LNCAP (cell line): ENCODE measurements around the gene ATP6V1C2.

Source experiments
- CTCF ChIP-seq: fragments of 450-650 bp; IDR thresholded peaks from 2 replicates; pipeline ENCODE4 v1.5.1; 2017; ENCODE audit warnings: mild to moderate bottlenecking

Gene ATP6V1C2

GRCh38 chr2:10716581-10716980, 4.8 kb upstream of the ATP6V1C2 start:
- no peak for TF ChIP-seq CTCF

DNA sequence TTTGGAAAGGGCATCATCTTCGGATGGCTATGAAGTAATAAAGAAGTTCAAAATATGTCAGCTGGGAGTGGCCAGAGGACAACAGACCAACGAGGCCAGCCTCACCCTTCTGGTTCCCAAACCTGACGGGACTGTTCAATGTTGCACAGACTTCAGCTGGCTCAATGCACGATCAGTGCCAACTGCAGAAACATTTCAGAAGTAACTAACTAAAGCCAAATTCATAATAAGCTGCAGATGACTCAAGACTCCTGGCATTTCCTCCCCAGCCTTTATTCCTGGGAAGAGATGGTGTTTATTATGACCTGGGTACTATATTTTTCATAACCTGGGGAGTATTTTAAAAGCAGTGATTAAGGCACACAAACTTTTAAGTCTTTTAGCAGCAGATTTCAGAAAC, 3.8 kb upstream of the ATP6V1C2 start:
- no peak for TF ChIP-seq CTCF

GRCh38 chr2:10720306-10720705, 1.1 kb upstream of the ATP6V1C2 start:
- no peak for TF ChIP-seq CTCF

DNA sequence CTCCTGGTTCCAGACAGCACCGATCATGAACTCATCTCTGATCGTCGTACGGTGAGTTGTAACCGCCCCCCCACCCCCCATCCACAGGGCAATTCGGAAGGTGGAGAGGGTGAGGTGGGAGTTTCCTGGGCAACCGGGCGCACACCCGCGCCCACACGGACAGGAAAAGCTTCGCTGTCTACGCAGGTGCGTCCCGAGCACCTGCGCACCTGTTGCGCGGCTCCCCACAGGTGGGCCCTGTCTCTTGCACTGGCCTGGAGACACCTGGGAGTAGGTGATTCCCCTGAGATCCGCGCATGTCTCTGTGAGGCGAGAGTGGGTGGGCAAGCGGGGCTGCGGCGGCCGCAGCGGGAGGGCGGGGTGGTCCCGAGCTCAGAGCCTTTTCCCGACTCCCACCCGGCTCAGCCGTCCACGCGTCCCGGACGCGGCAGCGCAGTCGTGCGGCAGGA, 459 bp upstream of the ATP6V1C2 start:
- TF ChIP-seq CTCF: no peak

GRCh38 chr2:10722252-10722825, 909 bp downstream of the ATP6V1C2 start:
- no peak for TF ChIP-seq CTCF

DNA sequence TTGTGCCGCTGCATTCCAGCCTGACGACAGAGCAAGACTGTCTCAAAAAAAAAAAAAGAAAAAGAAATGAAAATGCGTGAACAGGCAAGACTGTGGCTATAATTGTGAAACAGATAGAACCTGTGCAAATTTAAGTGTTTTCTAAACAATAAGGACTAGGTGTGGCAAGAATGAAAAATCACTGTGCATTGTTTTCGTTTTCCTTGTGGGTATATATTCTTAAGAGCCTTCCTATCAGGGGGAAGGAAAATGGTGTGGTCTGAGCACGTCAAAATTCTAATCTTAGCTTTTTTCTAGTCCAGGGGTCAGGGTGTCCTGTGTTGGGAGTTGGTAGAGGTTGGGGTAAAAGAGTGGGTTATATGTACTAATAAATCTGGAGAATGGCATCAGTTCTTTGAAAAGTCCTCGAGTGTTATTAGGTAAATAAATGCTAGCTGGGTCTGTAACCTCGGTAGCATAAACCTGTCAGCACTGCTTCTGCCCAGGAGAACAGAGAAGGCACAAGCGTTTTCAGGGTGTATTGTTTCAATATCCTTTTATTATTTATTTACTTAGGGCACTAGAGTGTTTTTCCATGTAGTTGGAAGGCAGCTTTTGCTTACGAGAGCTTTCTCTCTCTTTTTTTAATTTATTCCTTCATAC, 11.6 kb downstream of the ATP6V1C2 start:
- TF ChIP-seq CTCF: no peak

DNA sequence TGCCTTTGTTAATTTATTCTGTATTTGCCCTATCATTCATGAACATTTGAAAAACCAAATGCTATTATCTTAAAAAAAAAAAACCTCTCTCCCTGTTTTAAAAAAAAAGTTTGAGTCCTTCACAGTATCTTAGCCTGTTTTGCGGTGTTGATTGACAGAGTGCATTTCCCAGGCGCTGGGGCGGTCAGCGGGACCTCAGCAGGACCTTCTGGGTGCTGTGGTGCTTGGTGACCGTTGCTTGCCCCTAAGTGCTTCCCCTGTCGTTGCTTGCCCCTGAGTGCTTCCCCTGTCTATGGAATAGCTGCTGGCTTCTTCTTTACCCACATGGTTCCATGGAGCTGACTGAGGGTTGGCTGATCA, 12.1 kb downstream of the ATP6V1C2 start:
- TF ChIP-seq CTCF: no peak

- no peak for TF ChIP-seq CTCF
Observed at GRCh38 chr2:10733980-10734379, 12.6 kb downstream of the ATP6V1C2 start.
